Thyroid gland (tissue), 4 donors: Measurements from ENCODE around the gene TBL1Y. TPM values are rescaled to one million over a fixed set of nuclear protein-coding genes. Genes with fewer than 3 reads are reported as not detected.
"Not testable (repeated sequence)": the region's sequence is repeated elsewhere in the genome, so short reads cannot be mapped to it uniquely, and the experiment has no call there.

ENCODE experiments used
- DNase-seq, 2 donors: peaks; one replicate each; pipeline ENCODE4 v3.0.0-alpha.2; 2019
- H3K27ac ChIP-seq, 3 donors: fragments of 200-600 bp; sonication (generic); 1 replicate in 2 of 3; 2 replicates in 1 of 3; pipeline ENCODE4 v1.5.1; 2016 to 2019; ENCODE audit warnings: mild to moderate bottlenecking in 1 of 3, moderate library complexity in 1 of 3
- H3K27me3 ChIP-seq: fragments of 200-600 bp; sonication (generic); one replicate; pipeline ENCODE4 v1.5.1; 2019
- H3K36me3 ChIP-seq, 2 donors: fragments of 200-600 bp; sonication (generic); one replicate each; pipeline ENCODE4 v1.5.1; 2016 to 2019
- H3K4me1 ChIP-seq, 2 donors: fragments of 200-600 bp; sonication (generic); one replicate each; pipeline ENCODE4 v1.5.1; 2017 to 2019
- H3K4me3 ChIP-seq, 3 donors: fragments of 200-600 bp; sonication (generic); replicated peaks in 1 of 3; 1 replicate in 2 of 3; 2 replicates in 1 of 3; pipeline ENCODE4 v1.5.1; 2016; ENCODE audit warnings: mild to moderate bottlenecking in 1 of 3
- H3K9me3 ChIP-seq: fragments of 200-600 bp; sonication (generic); one replicate; pipeline ENCODE4 v1.5.1; 2017
- CTCF ChIP-seq, 6 experiments: fragments of 200-600 bp in 3 of 6; fragments of 450-650 bp in 3 of 6; sonication (generic) in 3 of 6; IDR thresholded peaks; one replicate each; pipeline ENCODE4 v1.5.1; 2016 to 2019; ENCODE audit warnings: antibody characterized with exemption in 6 of 6, mild to moderate bottlenecking in 2 of 6, inconsistent platforms in 1 of 6, moderate library complexity in 1 of 6
- POLR2A ChIP-seq, 2 donors: fragments of 450-650 bp; IDR thresholded peaks; one replicate each; pipeline ENCODE4 v1.6.1; 2017; ENCODE audit warnings: antibody characterized with exemption in 2 of 2, mild to moderate bottlenecking in 2 of 2, moderate library complexity in 1 of 2
- WGBS, 2 donors: methylation state at CpG; one replicate each; pipeline ENCODE4 v1.1.5; 2017; 5-methylcytosine and 5-hydroxymethylcytosine counted together
- intact Hi-C: fragments of 100-400 bp; cut with DNase I; formaldehyde crosslinking; loops from one replicate; pipeline ENCODE4 v1.15.1; 2023
- total RNA-seq, 4 donors: library from RNA; depleted of rRNA; stranded (reverse); fragments of >200 nt; gene quantifications; one replicate each; pipeline ENCODE4 v1.2.3, GENCODE V29; 2016

TBL1Y gene
- total RNA-seq, 4 donors from 2014 or later, result 15.4 to 15.8 TPM; not detected in 2

- no peaks in the 10 kb centered on the region for H3K36me3 ChIP-seq
- H3K27me3 ChIP-seq, result no peaks in the 10 kb centered on the region
- TF ChIP-seq CTCF (IDR thresholded peaks at IDR 0.05) (no peak), POLR2A (IDR thresholded peaks at IDR 0.05) (no peak)
- 83 to 95% methylated on average over 6 of the region's 6 CpGs for WGBS, 2 donors
- no peaks in the 10 kb centered on the region for H3K4me1 ChIP-seq
- intact Hi-C loops, result no loop called here
- H3K27ac ChIP-seq, result no peak overlapping the region
- no peak overlapping the region for H3K4me3 ChIP-seq
- no peaks in the 10 kb centered on the region for H3K9me3 ChIP-seq
- no peak for DNase-seq
Observed at GRCh38 chrY:7017244-7018080, 107.0 kb downstream of the TBL1Y start.

- Histone ChIP-seq H3K27ac (no peak overlapping the region), H3K36me3 (no peaks in the 10 kb centered on the region), H3K4me3 (no peak overlapping the region), H3K4me1 (no peaks in the 10 kb centered on the region), H3K9me3 (no peaks in the 10 kb centered on the region), H3K27me3 (no peaks in the 10 kb centered on the region)
- intact Hi-C loops, result no loop called here
- no peak for DNase-seq
- no peak for TF ChIP-seq POLR2A (IDR thresholded peaks at IDR 0.05)
- no peak for TF ChIP-seq CTCF (IDR thresholded peaks at IDR 0.05)
Observed at GRCh38 chrY:7039037-7039436, 128.5 kb downstream of the TBL1Y start.

GRCh38 chrY:7040662-7041061 lies 130.2 kb downstream of the TBL1Y start:
- H3K27ac ChIP-seq, result no peak overlapping the region
- TF ChIP-seq POLR2A (IDR thresholded peaks at IDR 0.05) (no peak), CTCF (IDR thresholded peaks at IDR 0.05) (no peak)
- no peaks in the 10 kb centered on the region for H3K9me3 ChIP-seq
- WGBS, 2 donors, result 76 to 89% methylated on average over 4 to 5 of the region's 5 CpGs
- H3K27me3 ChIP-seq, result no peaks in the 10 kb centered on the region
- H3K4me1 ChIP-seq, result no peaks in the 10 kb centered on the region
- H3K4me3 ChIP-seq, result no peak overlapping the region
- intact Hi-C loops, result no loop called here
- no peak for DNase-seq
- H3K36me3 ChIP-seq, result no peaks in the 10 kb centered on the region

- Histone ChIP-seq H3K27ac (no peak overlapping the region), H3K27me3 (no peaks in the 10 kb centered on the region), H3K9me3 (no peaks in the 10 kb centered on the region), H3K4me1 (no peaks in the 10 kb centered on the region), H3K36me3 (no peaks in the 10 kb centered on the region), H3K4me3 (no peak overlapping the region)
- intact Hi-C loops, result no loop called here
- 87 to 94% methylated on average over 4 of the region's 4 CpGs for WGBS, 2 donors
- DNase-seq, result no peak
- no peak for TF ChIP-seq CTCF (IDR thresholded peaks at IDR 0.05)
- TF ChIP-seq POLR2A (IDR thresholded peaks at IDR 0.05), result no peak
Observed at GRCh38 chrY:7041983-7042382, 131.5 kb downstream of the TBL1Y start.

GRCh38 chrY:7052461-7052860 lies 142.0 kb downstream of the TBL1Y start:
- intact Hi-C loops, H3K27ac ChIP-seq, H3K9me3 ChIP-seq, H3K4me1 ChIP-seq, H3K36me3 ChIP-seq, DNase-seq, H3K27me3 ChIP-seq, H3K4me3 ChIP-seq: not testable (repeated sequence)
- 68 to 87% methylated on average over 3 of the region's 3 CpGs for WGBS, 2 donors
